HG02981 (cell line): ENCODE results near the gene IL27RA.

Experiments
- ATAC-seq: cut with Tn5 transposase; IDR thresholded peaks from one replicate; pipeline ENCODE4 v1.9.1; 2021; ENCODE audit warnings: mild to moderate bottlenecking, moderate library complexity; ENCODE audit not compliant: unreplicated experiment

The IL27RA gene

GRCh38 chr19:14031719-14032480 lies at the start of gene IL27RA:
IL27RA (plus strand) TSS chr19:14031762; CDS start chr19:14031873, 111 bp downstream.
- peak; percentile 46 for ATAC-seq

GRCh38 chr19:13981988-13982501 lies 49.5 kb upstream of the IL27RA start:
- ATAC-seq, result no peak

- no peak for ATAC-seq
Measured at GRCh38 chr19:13982773-13983172, 48.8 kb upstream of the IL27RA start.

- no peak for ATAC-seq
Measured at GRCh38 chr19:13983213-13983889, 48.2 kb upstream of the IL27RA start.

- no peak for ATAC-seq
Measured at GRCh38 chr19:13984186-13984585, 47.4 kb upstream of the IL27RA start.

GRCh38 chr19:13984875-13985741 lies 46.5 kb upstream of the IL27RA start:
- ATAC-seq, result no peak

- no peak for ATAC-seq
Measured at GRCh38 chr19:13985771-13986347, 45.7 kb upstream of the IL27RA start.

- peak; percentile 77 for ATAC-seq
Measured at GRCh38 chr19:13986348-13986904, 45.1 kb upstream of the IL27RA start.

GRCh38 chr19:13987101-13987890 lies 44.3 kb upstream of the IL27RA start:
- ATAC-seq, result no peak

GRCh38 chr19:13989487-13989886 lies 42.1 kb upstream of the IL27RA start:
- ATAC-seq, result no peak

GRCh38 chr19:13990085-13990484 lies 41.5 kb upstream of the IL27RA start:
- no peak for ATAC-seq

GRCh38 chr19:13992025-13992424 lies 39.5 kb upstream of the IL27RA start:
- no peak for ATAC-seq

- ATAC-seq, result no peak
Measured at GRCh38 chr19:13993590-13994300, 37.8 kb upstream of the IL27RA start.

GRCh38 chr19:13995017-13995728 lies 36.4 kb upstream of the IL27RA start:
- ATAC-seq, result no peak

- no peak for ATAC-seq
Measured at GRCh38 chr19:13995878-13996765, 35.4 kb upstream of the IL27RA start.

GRCh38 chr19:13996928-13997630 lies 34.5 kb upstream of the IL27RA start:
- ATAC-seq, result no peak

- no peak for ATAC-seq
Measured at GRCh38 chr19:13997631-13997962, 34.0 kb upstream of the IL27RA start.
